ENCODE measurements around the gene SMIM45.

SMIM45 gene

GRCh38 chr22:41915035-41915785 is 36.7 kb upstream of the SMIM45 start, which contains the start of gene SHISA8:
SHISA8 (minus strand) TSS chr22:41915074; CDS start chr22:41914667, 407 bp downstream.
- no peak for DNase-seq (ENCODE audit: low read depth in 4 of 4, low spot score in 3 of 4)

- DNase-seq (ENCODE audit: low read depth in 4 of 4, low spot score in 3 of 4) = no peak
Measured at GRCh38 chr22:41915786-41916493, 36.0 kb upstream of the SMIM45 start.

- no peak for DNase-seq (ENCODE audit: low read depth in 4 of 4, low spot score in 3 of 4)
Measured at GRCh38 chr22:41916745-41917358, 35.1 kb upstream of the SMIM45 start.

GRCh38 chr22:41917375-41917902 is 34.5 kb upstream of the SMIM45 start:
- DNase-seq (ENCODE audit: low read depth in 4 of 4, low spot score in 3 of 4) = no peak

GRCh38 chr22:41917903-41918791 is 33.8 kb upstream of the SMIM45 start:
- DNase-seq (ENCODE audit: low read depth in 4 of 4, low spot score in 3 of 4) = no peak

DNA sequence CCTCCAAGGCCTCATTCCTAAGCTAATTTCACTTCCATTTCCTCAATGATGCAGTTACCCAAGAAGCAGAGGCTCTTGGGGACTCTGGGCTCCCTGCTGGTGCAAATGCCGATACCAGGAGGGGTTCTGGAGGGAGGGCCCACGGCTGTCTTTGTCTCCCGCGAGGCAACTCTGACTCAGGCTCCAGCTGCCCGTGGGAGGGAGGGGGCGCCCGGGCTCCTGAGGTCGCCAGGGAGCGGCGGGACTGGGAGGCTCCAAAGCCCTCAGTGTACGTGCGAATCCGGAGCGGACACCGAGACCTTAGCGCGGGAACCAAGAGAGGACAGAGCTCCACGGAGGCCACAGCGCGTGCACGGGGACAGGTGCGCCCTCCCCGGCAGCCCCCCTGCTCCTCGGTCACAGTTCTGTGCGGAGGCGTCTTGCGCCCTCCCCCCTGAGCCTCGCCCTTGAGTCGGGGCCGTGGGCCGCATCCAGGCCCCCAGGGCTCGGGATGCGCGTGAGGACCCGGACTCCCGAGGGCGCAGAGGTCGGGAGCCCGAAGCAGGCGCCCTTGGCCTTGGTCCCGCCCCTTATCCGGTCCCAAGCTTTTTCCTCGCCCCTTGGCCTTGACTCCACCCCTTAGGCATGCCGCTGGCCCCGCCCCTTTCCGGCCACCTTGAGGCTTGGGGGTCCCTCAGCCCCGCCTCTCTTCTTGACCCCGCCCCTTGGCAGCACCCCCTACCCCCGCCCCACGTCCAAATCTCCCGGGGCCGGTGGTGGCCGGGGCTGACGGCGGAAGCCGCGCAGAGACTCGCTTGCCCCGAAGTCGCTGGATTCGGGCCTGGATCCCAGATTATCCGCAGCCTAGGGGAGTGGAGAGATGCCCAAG is 32.4 kb upstream of the SMIM45 start:
- DNase-seq (ENCODE audit: low read depth in 4 of 4, low spot score in 3 of 4) = no peak

- DNase-seq (ENCODE audit: low read depth in 4 of 4, low spot score in 3 of 4) = no peak
Measured at GRCh38 chr22:41920271-41920976, 31.5 kb upstream of the SMIM45 start.

DNA sequence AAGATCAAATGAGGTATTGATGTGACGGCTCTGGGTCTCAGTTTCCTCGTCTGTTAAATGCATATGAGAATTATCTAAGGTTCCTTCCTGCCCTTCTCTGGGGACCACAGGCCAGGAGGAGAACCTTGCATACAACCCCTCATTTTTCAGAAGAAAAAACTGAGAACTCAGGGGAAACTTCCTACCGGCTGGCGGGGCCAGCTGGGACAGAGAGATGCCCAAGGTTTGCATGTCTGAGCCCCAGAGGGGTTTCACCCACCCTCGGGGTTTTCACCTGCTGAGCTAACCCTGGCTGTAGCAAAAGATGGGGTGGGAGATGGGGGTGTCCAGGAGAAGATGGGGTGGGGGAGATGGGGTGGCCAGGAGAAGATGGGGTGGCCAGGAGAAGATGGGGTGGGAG is 29.6 kb upstream of the SMIM45 start:
- DNase-seq (ENCODE audit: low read depth in 4 of 4, low spot score in 3 of 4) = no peak

DNA sequence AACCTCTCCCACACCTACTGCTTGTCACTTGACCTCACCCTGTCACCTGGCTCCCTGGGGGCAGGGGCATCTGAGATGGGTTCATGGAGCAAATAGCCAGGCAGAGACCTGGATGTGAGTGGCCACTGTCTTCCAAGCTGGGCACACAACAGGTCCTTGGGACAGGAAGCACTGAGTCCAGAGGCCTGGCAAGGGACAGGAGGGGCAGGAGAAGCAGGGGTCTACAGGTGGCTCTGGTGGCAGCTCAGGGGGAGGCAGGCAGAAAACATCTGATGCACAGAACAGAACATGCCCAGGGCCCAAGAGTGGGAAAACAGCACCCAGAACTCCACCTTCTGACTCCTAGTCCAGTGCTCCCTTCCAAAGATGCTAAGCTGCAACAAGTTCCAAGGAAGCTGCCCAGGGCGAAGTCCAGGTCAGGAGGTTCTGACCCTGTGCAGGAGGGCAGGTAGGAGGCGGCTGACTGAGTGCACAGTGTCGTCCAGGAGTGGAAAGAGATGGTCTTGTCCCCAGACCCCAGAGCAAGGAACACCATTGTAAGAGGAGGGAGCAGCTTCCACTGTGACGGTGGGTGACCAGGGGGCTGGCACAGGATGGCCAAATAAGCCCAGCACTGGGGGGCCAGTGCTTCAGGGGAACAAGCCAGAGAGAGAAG is 28.9 kb upstream of the SMIM45 start:
- no peak for DNase-seq (ENCODE audit: low read depth in 4 of 4, low spot score in 3 of 4)

DNA sequence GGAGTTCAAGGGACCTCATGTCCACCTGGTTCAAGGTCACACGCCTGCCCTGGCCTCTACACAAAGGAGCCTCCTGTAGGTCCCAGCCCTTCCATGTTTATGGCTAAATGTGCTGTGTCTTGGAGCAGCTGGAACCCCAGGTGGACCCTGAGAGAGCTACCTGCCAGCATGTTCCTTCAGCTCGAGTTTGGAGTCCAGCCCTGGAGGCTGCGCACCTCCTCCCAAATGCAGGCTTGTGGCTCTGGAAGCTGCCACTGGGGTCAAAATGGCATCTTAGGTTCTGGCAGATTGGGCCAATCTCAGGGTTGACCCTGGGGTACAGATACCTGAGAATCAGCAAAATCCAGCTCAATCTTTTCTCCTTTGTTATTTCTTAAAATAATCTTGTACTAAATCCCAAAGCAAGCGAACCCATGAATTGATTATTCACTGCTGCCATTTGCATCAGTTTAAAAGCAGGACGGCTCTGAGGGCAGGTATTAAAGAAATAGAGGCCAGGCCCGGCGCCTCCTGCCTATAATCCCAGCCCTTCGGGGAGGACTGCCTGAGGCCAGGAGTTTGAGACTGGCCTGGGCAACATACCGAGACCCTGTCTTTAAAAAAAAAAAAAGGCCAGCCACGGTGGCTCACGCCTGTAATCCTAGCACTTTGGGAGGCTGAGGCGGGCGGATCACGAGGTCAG is 28.2 kb upstream of the SMIM45 start:
- DNase-seq (ENCODE audit: low read depth in 4 of 4, low spot score in 3 of 4) = no peak

DNA sequence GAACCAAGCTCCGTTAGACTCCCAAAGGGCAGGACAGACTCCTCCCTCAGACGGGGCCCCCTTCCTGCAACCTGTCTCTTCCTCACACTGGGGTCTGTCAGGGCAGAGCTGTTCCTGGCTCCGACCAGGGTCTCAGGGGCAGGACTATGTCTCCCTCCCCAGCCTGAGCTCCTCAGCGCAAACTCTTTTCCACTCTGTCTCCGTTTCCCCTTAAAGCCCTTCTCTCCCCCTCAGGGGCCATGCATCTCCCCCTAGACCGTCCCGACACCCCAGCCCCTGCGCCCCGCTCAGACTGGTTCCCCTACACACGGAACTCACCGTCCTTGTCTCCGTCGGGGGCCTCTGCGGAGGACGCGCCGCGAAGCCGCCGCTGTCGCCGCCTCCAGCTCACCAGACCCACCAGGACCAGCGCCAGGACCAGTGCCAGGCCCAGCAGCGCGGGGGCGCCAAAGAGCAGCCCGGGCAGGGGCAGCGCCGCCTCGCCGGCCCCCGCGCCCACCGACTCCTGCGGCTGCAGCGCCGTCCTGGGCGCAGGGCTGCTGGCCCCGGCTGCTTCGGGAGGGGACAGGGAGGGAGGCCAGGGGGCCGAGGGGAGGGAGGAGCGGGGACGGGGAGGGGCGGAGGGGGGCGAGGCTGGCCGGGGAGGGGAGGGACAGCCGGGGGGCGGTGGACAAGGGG is 26.0 kb upstream of the SMIM45 start:
- DNase-seq (ENCODE audit: low read depth in 4 of 4, low spot score in 3 of 4) = no peak

- DNase-seq (ENCODE audit: low read depth in 4 of 4, low spot score in 3 of 4) = no peak
Measured at GRCh38 chr22:41927813-41928212, 24.1 kb upstream of the SMIM45 start.

- no peak for DNase-seq (ENCODE audit: low read depth in 4 of 4, low spot score in 3 of 4)
Measured at GRCh38 chr22:41928593-41929417, 23.1 kb upstream of the SMIM45 start.

GRCh38 chr22:41929418-41929810 is 22.5 kb upstream of the SMIM45 start:
- DNase-seq (ENCODE audit: low read depth in 4 of 4, low spot score in 3 of 4) = no peak

DNA sequence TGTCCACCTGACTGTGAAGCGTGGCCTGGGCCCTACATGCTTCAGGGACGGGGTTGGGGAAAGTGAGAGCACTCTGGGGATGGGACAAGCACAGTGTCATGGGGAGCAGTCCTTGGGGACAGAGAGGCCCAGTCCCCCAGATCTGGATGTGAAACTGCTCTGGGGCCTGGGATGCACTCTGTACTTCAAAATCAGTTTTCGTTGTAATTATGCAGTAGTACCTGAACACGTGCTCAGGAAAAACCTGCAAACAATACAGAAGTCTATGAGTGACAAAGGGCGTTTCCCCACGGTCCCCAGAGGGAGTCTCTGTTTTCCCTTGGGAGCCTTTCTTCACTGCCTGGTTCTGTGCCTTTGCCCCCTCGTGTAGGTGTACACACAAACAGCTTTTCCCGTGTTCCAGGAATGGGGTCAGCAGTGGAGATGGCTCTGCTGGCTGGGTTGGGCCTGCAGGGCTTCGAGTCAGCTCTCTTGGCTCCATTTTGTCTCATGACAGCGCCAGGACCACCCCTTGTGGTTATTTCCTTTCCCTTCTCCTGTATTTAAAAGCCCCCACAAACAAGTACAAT is 20.2 kb upstream of the SMIM45 start:
- no peak for DNase-seq (ENCODE audit: low read depth in 4 of 4, low spot score in 3 of 4)

- no peak for DNase-seq (ENCODE audit: low read depth in 4 of 4, low spot score in 3 of 4)
Measured at GRCh38 chr22:41932353-41932752, 19.6 kb upstream of the SMIM45 start.

Data from right renal pelvis (tissue), 4 donors.